HG02870 (cell line): ENCODE measurements around the gene ANKRD65.
"Not testable (repeated sequence)": the region's sequence is repeated elsewhere in the genome, so short reads cannot be mapped to it uniquely, and the experiment has no call there.

Experiments
- ATAC-seq: cut with Tn5 transposase; IDR thresholded peaks from one replicate; pipeline ENCODE4 v1.9.1; 2021; ENCODE audit warnings: mild to moderate bottlenecking, moderate library complexity; ENCODE audit not compliant: unreplicated experiment

ANKRD65 gene

GRCh38 chr1:1431845-1432273 is 10.8 kb upstream of the ANKRD65 start:
- no peak for ATAC-seq

- no peak for ATAC-seq
Measured at GRCh38 chr1:1430992-1431844, 10.1 kb upstream of the ANKRD65 start.

GRCh38 chr1:1430114-1430982 is 9.3 kb upstream of the ANKRD65 start:
- ATAC-seq, result no peak

- ATAC-seq, result no peak
Measured at GRCh38 chr1:1429671-1430073, 8.6 kb upstream of the ANKRD65 start.

GRCh38 chr1:1428967-1429366 is 7.9 kb upstream of the ANKRD65 start:
- ATAC-seq, result not testable (repeated sequence)

GRCh38 chr1:1428174-1428573 is 7.1 kb upstream of the ANKRD65 start:
- no peak for ATAC-seq

- ATAC-seq, result no peak
Measured at GRCh38 chr1:1427820-1428148, 6.7 kb upstream of the ANKRD65 start.

GRCh38 chr1:1427106-1427819 is 6.2 kb upstream of the ANKRD65 start:
- no peak for ATAC-seq

- no peak for ATAC-seq
Measured at GRCh38 chr1:1426496-1427105, 5.5 kb upstream of the ANKRD65 start.

GRCh38 chr1:1425753-1426495 is 4.8 kb upstream of the ANKRD65 start:
- no peak for ATAC-seq

GRCh38 chr1:1425426-1425752 is 4.3 kb upstream of the ANKRD65 start:
- no peak for ATAC-seq

GRCh38 chr1:1424707-1425106 is 3.6 kb upstream of the ANKRD65 start:
- no peak for ATAC-seq

- no peak for ATAC-seq
Measured at GRCh38 chr1:1423245-1423597, 2.1 kb upstream of the ANKRD65 start.

GRCh38 chr1:1422465-1423244 is 1.6 kb upstream of the ANKRD65 start:
- ATAC-seq, result no peak

GRCh38 chr1:1421907-1422464 is 910 bp upstream of the ANKRD65 start:
- no peak for ATAC-seq

- no peak for ATAC-seq
Measured at GRCh38 chr1:1420654-1421141, 378 bp downstream of the ANKRD65 start.

GRCh38 chr1:1419813-1420653 is 1.0 kb downstream of the ANKRD65 start:
- no peak for ATAC-seq

- no peak for ATAC-seq
Measured at GRCh38 chr1:1419363-1419812, 1.7 kb downstream of the ANKRD65 start.
